Colonic mucosa (tissue), 4 donors: ENCODE measurements around the gene FOXQ1. TPM values are rescaled to one million over a fixed set of nuclear protein-coding genes. Genes with fewer than 3 reads are reported as not detected.
"Not testable (repeated sequence)": the region's sequence is repeated elsewhere in the genome, so short reads cannot be mapped to it uniquely, and the experiment has no call there.

Experiments
- DNase-seq: peaks from one replicate; pipeline ENCODE4 v3.0.0-alpha.2; 2020
- H3K27ac ChIP-seq: fragments of 200-600 bp; one replicate; pipeline ENCODE4 v1.8.0; 2021
- H3K27me3 ChIP-seq: fragments of 200-600 bp; one replicate; pipeline ENCODE4 v1.8.0; 2021
- H3K36me3 ChIP-seq: fragments of 200-600 bp; one replicate; pipeline ENCODE4 v1.8.0; 2021
- H3K4me1 ChIP-seq: fragments of 200-600 bp; one replicate; pipeline ENCODE4 v1.8.0; 2021; ENCODE audit warnings: mild to moderate bottlenecking
- H3K4me3 ChIP-seq: fragments of 200-600 bp; one replicate; pipeline ENCODE4 v1.8.0; 2021
- H3K9ac ChIP-seq, 2 donors: one replicate each; pipeline ENCODE4 v1.7.0; 2013; ENCODE audit warnings: control low read depth in 2 of 2, low read depth in 2 of 2, low read length in 2 of 2
- H3K9me3 ChIP-seq: fragments of 200-600 bp; one replicate; pipeline ENCODE4 v1.8.0; 2021
- intact Hi-C: fragments of 100-400 bp; cut with DNase I; formaldehyde crosslinking; loops from one replicate; pipeline ENCODE4 v1.14.1; 2022
- total RNA-seq, 2 donors: library from RNA; stranded (reverse); fragmentation: NEBNext Ultra II Directional in 1 of 2; extraction: Animal tissue kit (Norgen Biotek cat#: 25700) in 1 of 2; gene quantifications; one replicate each; pipeline ENCODE4 v1.2.1, GENCODE V29; 2021
- TF ChIP-seq, protein P1 (sequence below): fragments of 200-600 bp; IDR thresholded peaks from one replicate; pipeline ENCODE4 v1.8.0; 2022; ENCODE audit warnings: antibody characterized with exemption, mild to moderate bottlenecking
- donor health status: healthy.
- donor health status: DM: no; HTN: no; CAD: no.
- donor health status: DM: no; HTN: no; CAD: no.

FOXQ1 gene
- total RNA-seq, 2 donors from 2014 or later = 0.42 to 0.82 TPM

DNA sequence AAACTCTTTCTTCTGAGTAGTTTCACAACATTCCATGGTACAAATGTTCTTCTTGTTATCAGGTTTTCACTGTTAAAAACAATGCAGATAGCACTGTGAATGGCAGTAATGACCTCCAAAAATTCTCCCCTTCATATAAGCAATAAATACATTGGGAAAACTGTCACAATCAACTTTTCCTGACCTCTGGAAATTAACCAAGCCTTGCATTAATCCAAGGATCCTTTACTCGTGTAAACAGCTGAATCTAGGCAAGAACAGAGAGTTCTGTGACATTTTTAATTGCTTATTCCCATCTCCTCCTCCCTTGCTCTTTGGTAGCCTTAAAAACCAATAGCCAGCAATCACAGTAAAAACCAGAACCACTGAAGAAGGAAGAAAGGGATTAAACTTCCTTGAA, 37.8 kb downstream of the FOXQ1 start:
- Histone ChIP-seq H3K27me3 (no peaks in the 10 kb centered on the region), H3K4me3 (no peak overlapping the region), H3K4me1 (no peaks in the 10 kb centered on the region), H3K36me3 (no peaks in the 10 kb centered on the region), H3K27ac (no peak overlapping the region), H3K9ac (no peak overlapping the region), H3K9me3 (no peaks in the 10 kb centered on the region)
- no peak for DNase-seq
- TF ChIP-seq, protein P1, sequence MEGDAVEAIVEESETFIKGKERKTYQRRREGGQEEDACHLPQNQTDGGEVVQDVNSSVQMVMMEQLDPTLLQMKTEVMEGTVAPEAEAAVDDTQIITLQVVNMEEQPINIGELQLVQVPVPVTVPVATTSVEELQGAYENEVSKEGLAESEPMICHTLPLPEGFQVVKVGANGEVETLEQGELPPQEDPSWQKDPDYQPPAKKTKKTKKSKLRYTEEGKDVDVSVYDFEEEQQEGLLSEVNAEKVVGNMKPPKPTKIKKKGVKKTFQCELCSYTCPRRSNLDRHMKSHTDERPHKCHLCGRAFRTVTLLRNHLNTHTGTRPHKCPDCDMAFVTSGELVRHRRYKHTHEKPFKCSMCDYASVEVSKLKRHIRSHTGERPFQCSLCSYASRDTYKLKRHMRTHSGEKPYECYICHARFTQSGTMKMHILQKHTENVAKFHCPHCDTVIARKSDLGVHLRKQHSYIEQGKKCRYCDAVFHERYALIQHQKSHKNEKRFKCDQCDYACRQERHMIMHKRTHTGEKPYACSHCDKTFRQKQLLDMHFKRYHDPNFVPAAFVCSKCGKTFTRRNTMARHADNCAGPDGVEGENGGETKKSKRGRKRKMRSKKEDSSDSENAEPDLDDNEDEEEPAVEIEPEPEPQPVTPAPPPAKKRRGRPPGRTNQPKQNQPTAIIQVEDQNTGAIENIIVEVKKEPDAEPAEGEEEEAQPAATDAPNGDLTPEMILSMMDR = no peak
- intact Hi-C loops = no loop called here

DNA sequence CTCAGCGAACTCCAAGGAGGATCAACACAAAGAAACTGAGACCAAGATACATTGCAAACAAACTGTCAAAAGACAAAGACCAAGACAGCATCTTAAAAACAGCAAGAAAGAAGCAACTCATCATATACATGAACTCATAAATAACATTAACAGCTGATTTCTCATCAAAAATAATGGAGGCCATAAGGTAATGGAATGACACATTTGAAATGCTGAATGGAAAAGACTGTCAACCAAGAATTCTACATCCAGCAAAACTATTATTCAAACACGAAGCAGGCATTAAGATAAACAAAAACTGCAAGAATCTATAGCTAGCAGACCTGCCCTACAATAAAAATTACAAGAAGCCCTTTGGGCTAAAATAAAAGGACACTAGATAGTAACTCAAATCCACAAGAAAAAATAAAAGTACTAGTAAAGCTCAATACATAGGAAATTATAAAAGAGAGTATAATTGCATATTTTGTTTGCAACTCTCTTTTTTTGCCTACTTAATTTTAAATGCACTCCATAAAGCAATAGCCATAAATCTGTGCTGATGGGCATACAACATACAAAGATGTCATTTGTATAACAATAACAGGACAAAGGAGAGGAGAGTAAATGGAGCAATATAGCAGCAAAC, 39.6 kb downstream of the FOXQ1 start:
- Histone ChIP-seq H3K4me1 (no peaks in the 10 kb centered on the region), H3K27ac (no peak overlapping the region), H3K36me3 (no peaks in the 10 kb centered on the region), H3K9me3 (no peaks in the 10 kb centered on the region), H3K9ac (no peak overlapping the region), H3K27me3 (no peaks in the 10 kb centered on the region), H3K4me3 (no peak overlapping the region)
- TF ChIP-seq, protein P1 = no peak
- intact Hi-C loops = no loop called here
- DNase-seq = no peak

DNA sequence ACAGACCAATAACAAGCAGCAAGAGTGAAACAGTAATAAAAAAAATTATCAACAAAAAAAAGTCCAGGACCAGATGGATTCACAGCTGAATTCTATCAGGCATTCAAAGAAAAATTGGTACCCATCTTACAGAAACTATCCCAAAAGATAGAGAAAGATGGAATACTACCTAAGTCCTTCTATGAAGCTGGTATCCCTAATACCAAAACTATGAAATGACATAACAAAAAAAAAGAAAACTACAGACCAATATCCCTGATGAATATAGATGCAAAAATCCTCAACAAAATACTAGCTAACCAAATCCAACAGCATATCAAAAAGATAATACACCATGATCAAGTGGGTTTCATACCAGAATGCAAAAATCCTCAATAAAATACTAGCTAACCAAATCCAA, 43.2 kb downstream of the FOXQ1 start:
- H3K27ac ChIP-seq, H3K9me3 ChIP-seq, DNase-seq, H3K9ac ChIP-seq, H3K36me3 ChIP-seq, H3K4me1 ChIP-seq, H3K27me3 ChIP-seq, H3K4me3 ChIP-seq, intact Hi-C loops: not testable (repeated sequence)

DNA sequence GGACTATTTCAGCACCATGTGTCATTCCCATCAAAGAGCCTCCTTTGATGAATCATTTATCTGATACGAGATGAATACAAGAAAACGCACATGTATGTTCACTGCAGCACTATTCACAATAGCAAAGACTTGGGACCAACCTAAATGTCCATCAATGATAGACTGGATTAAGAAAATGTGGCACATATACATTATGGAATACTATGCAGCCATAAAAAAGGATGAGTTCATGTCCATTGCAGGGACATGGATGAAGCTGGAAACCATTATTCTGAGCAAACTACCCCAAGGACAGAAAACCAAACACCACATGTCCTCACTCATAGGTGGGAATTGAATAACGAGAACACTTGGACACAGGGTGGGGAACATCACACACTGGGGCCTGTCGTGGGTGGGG, 49.8 kb downstream of the FOXQ1 start:
- intact Hi-C loops, H3K27ac ChIP-seq, H3K9me3 ChIP-seq, H3K9ac ChIP-seq, DNase-seq, H3K36me3 ChIP-seq, H3K4me3 ChIP-seq, H3K4me1 ChIP-seq, H3K27me3 ChIP-seq: not testable (repeated sequence)

DNA sequence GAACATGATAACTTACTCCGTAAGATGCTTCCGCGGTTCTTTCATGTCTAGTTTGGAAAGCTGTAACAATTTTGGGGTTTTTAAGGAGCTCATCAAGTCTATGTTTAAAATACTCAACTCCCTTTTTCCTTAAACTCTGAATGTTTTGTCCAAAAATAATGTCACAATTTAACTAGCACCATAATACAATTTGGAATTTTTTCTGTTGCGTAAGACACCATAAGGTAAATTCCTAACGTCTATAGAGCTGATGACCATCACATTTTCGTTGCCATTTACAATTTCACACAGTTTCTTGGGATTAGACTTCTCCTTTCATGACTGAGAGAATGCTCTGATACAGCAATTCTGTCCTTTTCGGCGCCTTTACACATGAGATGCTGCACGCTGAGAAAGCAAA, 50.7 kb downstream of the FOXQ1 start:
- no peak overlapping the region for H3K9ac ChIP-seq
- no peak for DNase-seq
- intact Hi-C loops = no loop called here
- no peaks in the 10 kb centered on the region for H3K4me1 ChIP-seq
- H3K27ac ChIP-seq = no peak overlapping the region
- H3K9me3 ChIP-seq = no peaks in the 10 kb centered on the region
- no peak overlapping the region for H3K4me3 ChIP-seq
- no peaks in the 10 kb centered on the region for H3K36me3 ChIP-seq
- H3K27me3 ChIP-seq = peaks cover 10% of the 10 kb centered on the region
- TF ChIP-seq, protein P1 = no peak

DNA sequence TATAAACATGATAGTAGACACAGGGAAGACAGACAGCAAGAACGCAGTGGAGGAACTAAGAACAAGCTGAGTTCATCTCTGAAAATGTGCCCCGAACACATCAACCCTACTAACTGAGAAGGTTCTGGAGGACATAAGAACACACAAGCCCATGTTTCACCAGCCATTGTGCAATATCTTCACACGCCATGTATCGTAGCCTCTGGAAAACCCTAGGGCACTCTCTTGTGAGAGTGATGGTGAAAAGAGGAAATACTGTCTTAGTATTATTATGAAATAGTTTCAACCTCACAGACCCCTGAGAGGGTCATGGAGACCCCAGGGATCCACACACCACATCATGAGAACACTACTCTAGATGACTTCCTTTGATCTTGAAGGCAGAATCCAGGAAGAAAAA, 51.4 kb downstream of the FOXQ1 start:
- Histone ChIP-seq H3K4me3 (no peak overlapping the region), H3K27me3 (peaks cover 10% of the 10 kb centered on the region), H3K4me1 (no peaks in the 10 kb centered on the region), H3K9me3 (no peaks in the 10 kb centered on the region), H3K36me3 (no peaks in the 10 kb centered on the region), H3K9ac (no peak overlapping the region), H3K27ac (no peak overlapping the region)
- no peak for DNase-seq
- intact Hi-C loops = no loop called here
- TF ChIP-seq, protein P1 = no peak
